ENCODE results near the gene RALGAPA2. TPM values are rescaled to one million over a fixed set of nuclear protein-coding genes. Genes with fewer than 3 reads are reported as not detected.

The RALGAPA2 gene
- total RNA-seq, 1 donor from 2014 or later: 17.2 TPM

DNA sequence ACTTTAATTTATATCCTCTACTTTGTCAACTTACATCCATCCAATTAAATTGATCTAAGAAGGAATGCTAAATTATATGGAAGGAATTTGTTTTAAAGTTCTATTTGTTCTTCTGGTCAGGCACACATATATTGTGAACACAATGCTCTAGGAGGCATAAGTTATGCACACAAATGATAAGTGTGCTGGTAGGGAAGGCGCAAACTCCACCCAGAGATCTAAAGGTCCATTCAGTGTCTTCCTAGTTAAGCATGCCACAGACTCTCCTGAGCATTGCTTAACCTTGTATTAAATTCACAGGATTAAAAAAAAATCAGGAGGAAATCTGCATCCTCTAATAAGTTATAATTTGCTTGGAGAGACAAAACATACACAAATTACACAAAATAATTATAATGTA is 127.3 kb downstream of the RALGAPA2 start:
- intact Hi-C loops (cut with micrococcal nuclease): no loop called here

- intact Hi-C loops (cut with micrococcal nuclease): no loop called here
Measured at GRCh38 chr20:20582734-20583133, 129.7 kb downstream of the RALGAPA2 start.

GRCh38 chr20:20580139-20580538 is 132.3 kb downstream of the RALGAPA2 start:
- intact Hi-C loops (cut with micrococcal nuclease): no loop called here

GRCh38 chr20:20578838-20579237 is 133.6 kb downstream of the RALGAPA2 start:
- intact Hi-C loops (cut with micrococcal nuclease): no loop called here

- intact Hi-C loops (cut with micrococcal nuclease): no loop called here
Measured at GRCh38 chr20:20573797-20574196, 138.6 kb downstream of the RALGAPA2 start.

- intact Hi-C loops (cut with micrococcal nuclease): no loop called here
Measured at GRCh38 chr20:20571068-20571780, 141.2 kb downstream of the RALGAPA2 start.

DNA sequence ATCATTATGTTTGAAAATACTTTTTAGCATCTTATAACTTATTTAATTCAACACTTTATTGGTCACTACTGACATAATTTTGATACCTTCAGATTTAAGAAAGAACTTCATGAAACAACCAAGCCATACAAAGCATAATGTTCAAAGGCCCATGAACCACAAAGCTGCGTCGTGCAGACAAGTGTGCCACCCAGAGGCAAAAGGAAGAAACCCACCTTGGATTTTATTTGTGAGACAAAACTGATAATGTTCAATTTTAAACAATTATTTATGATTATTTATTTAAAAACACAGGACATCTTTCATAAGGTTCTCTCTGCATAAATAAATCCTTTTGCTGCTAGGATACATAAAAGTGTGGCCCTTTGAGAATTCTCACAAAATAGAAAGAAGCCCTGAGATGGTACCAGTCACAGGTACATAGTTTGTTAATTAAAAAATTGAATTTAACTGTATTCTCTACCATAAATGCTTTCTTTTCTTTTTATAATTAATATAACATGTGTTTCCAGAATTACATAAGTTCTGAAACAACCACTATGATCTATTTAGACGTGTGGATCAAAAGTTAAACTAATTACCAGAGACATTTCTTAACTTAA is 143.7 kb downstream of the RALGAPA2 start:
- intact Hi-C loops (cut with micrococcal nuclease): loop anchor here (1.0 to 2.0 kb wide), 2 partner anchors 208 to 484 kb away; no protein-coding TSS in a partner anchor

GRCh38 chr20:20567712-20568111 is 144.7 kb downstream of the RALGAPA2 start:
- intact Hi-C loops (cut with micrococcal nuclease): loop anchor here (1.0 to 2.0 kb wide), 2 partner anchors 207 to 483 kb away; no protein-coding TSS in a partner anchor

GRCh38 chr20:20566516-20566915 is 145.9 kb downstream of the RALGAPA2 start:
- intact Hi-C loops (cut with micrococcal nuclease): no loop called here

GRCh38 chr20:20564279-20564678 is 148.2 kb downstream of the RALGAPA2 start:
- intact Hi-C loops (cut with micrococcal nuclease): no loop called here

- intact Hi-C loops (cut with micrococcal nuclease): no loop called here
Measured at GRCh38 chr20:20562507-20562906, 149.9 kb downstream of the RALGAPA2 start.

DNA sequence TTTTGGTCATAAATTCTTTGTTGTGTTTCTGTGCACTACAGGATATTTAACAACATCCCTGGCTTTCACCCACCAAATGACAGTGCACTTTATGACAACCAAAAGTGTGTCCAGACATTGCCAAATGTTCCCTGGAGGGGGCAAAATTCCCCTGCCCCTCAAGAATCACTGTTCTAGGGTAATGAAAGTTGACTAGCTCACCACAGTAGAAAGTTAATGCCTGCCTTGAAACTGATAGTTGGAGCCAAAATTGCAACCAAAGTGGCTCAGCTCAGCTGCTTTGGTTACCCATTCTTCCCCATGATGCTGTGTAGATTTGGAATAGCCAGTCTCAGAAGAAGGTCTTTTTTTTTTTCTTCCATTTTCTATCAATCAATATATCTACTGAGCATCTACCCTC is 150.6 kb downstream of the RALGAPA2 start:
- intact Hi-C loops (cut with micrococcal nuclease): no loop called here

- intact Hi-C loops (cut with micrococcal nuclease): no loop called here
Measured at GRCh38 chr20:20561172-20561571, 151.3 kb downstream of the RALGAPA2 start.

DNA sequence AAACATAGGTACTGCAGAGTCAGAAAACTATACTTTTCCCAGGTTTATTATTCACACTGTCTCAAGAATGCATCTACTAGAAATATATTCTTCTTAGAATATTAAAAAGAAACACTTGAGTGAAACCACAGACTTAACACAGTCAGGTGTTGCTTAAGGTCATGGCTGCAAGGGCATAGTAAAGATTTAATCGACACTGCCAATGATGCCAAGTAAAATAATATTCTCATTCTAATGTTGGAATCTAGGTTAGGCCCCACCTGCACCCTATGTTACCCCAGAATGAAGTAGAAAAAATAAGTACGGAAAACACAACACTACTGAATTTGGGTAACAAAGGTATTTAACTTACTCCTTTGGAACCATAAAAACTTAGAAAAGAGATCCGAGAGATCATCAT is 155.0 kb downstream of the RALGAPA2 start:
- intact Hi-C loops (cut with micrococcal nuclease): no loop called here

- intact Hi-C loops (cut with micrococcal nuclease): no loop called here
Measured at GRCh38 chr20:20555838-20556237, 156.6 kb downstream of the RALGAPA2 start.

- intact Hi-C loops (cut with micrococcal nuclease): no loop called here
Measured at GRCh38 chr20:20554951-20555350, 157.5 kb downstream of the RALGAPA2 start.

GRCh38 chr20:20553541-20553940 is 158.9 kb downstream of the RALGAPA2 start:
- intact Hi-C loops (cut with micrococcal nuclease): no loop called here

GRCh38 chr20:20552076-20552475 is 160.4 kb downstream of the RALGAPA2 start:
- intact Hi-C loops (cut with micrococcal nuclease): no loop called here

GRCh38 chr20:20551409-20551808 is 161.0 kb downstream of the RALGAPA2 start:
- intact Hi-C loops (cut with micrococcal nuclease): no loop called here

DNA sequence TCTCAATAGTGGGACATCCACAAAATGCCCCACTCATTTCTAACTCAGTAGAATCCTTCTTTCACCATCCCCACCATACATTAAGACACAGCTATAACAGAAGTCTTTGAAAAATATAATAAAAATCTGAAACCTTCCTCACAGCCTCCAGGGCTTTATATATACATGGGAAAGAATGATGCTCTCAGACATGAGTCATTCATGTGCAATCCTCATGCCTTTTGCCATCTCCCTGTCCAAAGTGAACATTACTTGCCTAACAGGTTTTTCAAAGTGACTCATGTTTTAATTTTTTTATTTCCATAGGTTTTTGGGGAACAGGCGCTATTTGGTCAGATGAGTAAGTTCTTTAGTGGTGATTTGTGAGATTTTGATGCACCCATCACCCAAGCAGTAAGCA is 162.7 kb downstream of the RALGAPA2 start:
- intact Hi-C loops (cut with micrococcal nuclease): no loop called here

DNA sequence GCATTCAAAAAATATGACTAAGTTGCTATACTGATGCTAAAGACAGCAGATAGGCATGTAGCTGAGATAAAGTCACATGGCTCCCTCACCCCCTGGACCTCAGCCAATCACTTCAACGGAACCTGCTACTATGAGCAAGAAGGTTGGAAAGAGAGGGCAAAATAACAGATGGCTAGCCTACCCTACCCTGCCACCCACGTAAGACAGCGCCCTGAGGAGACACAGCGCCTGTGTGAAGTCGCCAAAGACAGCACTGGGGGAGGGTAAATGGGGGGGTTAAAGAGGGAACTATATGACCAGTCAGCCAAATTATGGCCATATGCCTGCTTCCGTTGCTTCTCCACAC is 163.2 kb downstream of the RALGAPA2 start:
- intact Hi-C loops (cut with micrococcal nuclease): no loop called here

- intact Hi-C loops (cut with micrococcal nuclease): no loop called here
Measured at GRCh38 chr20:20548527-20549266, 163.7 kb downstream of the RALGAPA2 start.
